Measurements from ENCODE around the gene OR52D1.

OR52D1 gene

GRCh38 chr11:5509803-5510202, 21.3 kb downstream of the OR52D1 start, which contains the start of gene UBQLN3:
UBQLN3 (minus strand) TSS chr11:5509957; CDS start chr11:5509558, 399 bp downstream.
- DNase-seq (ENCODE audit: low read depth in 3 of 3, low spot score in 1 of 3): no peak

DNA sequence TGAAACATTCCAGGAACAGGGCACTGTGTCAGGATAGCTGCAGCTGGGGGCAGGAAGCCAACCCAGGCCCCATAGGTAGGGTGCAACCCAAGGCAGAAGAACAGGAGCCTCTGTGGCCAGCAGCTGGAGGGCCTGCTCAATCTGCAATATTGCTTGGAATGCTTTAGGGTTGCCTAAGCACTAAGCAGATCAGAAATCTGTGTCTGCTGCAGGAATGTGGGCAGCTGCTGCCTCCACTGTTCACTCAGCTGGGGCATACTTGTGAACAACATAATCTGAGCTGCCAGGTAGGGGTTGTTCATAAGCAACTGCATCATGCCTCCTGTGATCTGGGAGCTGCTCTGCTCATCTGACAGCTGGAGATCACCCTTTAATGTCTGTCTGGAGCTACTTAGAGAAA, 26.4 kb downstream of the OR52D1 start:
- no peak for DNase-seq (ENCODE audit: low read depth in 3 of 3, low spot score in 1 of 3)

GRCh38 chr11:5516599-5516998, 28.1 kb downstream of the OR52D1 start, which contains the start of gene UBQLNL:
UBQLNL (minus strand) TSS chr11:5516699; CDS start chr11:5516441, 258 bp downstream.
- DNase-seq (ENCODE audit: low read depth in 3 of 3, low spot score in 1 of 3): no peak

DNA sequence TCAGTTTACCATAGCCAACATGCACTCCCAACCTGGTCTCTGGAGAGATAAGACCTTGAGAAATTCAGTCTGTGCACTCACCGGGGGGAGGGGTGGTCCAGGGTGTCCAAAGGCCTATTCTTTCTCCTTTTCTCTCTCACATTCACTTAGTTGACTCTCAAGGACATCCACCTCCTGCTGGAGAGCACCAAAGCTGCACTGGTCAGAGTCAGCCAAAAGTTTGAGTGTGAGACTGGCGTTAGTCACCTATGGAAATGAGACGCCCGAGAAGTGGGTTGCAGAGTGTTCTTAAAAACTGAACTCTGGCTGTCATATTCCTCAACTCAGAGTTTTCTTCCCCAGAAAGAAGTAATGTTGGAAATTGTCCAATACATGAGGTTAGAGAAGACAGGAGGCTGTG, 33.1 kb downstream of the OR52D1 start:
- no peak for DNase-seq (ENCODE audit: low read depth in 3 of 3, low spot score in 1 of 3)

DNA sequence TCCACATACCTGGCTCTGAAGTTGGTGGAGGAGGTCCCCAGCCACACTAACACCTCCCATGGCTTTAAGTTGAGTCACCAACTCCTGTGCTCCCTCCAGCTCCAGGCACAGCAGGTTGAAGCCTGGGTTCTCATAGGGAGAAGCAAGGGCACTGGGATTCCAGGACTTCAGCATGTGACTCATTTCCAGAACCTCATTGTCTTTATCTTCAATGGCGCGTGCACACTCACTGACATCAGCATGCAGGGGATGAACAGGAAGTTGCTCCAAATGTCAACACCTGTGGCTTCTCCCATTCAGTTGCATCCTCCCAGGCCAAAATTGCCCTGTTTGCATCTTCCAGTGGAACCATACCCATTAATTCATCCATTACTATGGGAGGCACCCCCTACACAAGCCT, 33.8 kb downstream of the OR52D1 start:
- no peak for DNase-seq (ENCODE audit: low read depth in 3 of 3, low spot score in 1 of 3)

- no peak for DNase-seq (ENCODE audit: low read depth in 3 of 3, low spot score in 1 of 3)
Observed at GRCh38 chr11:5524756-5525155, 36.3 kb downstream of the OR52D1 start.

GRCh38 chr11:5527716-5528115, 39.2 kb downstream of the OR52D1 start:
- no peak for DNase-seq (ENCODE audit: low read depth in 3 of 3, low spot score in 1 of 3)

DNA sequence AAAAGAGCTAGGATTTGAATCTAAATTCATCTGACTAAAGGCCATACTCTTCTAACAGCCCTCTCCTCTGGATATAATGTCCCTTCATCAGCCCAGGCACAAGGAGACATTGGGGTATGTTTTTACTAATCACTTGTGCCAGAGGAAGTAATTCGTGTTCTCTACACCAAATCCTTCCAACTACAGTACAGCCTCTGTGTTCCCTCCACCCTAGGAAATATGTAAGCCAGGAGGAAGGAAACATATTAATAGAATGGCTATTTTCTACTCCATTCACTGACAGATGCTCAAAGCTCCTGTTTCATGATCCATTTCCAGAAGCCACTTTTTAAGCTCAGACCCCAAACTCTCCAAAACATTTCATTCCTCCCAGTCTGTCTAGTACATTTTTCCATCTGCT, 40.0 kb downstream of the OR52D1 start:
- DNase-seq (ENCODE audit: low read depth in 3 of 3, low spot score in 1 of 3): no peak

DNA sequence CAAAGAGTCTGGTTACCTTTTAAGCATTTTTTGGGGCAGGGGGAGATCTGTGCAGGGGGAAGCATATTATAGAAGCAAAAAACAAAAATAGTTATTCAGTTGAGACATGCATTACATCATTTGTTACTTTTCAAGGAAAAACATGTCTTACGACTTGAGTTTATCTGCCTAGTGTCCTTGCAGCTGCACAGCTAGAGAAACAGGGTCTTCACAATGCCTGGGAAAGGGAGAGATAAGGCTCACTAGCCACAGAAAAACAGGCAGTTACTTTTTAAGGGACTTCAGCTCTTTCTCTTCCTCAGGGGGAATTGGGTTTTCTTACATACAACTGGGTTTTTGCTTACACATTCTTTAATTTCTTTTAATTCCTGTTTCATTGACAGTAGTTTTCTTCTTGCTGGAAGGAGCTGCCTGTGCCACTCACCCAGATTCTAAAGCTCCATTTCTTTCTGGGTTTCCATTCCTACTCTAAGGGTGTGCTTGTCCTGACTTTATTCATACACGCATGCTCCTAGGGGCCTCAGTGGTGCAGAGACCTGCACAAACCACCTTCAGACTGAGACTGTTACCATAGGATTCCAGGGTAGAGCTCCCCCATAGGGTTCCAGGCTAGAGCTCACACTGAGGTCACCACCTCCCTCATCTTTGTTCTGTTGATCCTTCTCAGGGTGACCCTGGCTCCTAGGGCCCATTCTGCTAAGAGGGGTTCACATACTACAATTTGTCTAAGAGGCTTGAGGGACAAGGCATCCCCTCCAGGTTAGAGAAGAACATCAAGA, 42.8 kb downstream of the OR52D1 start:
- DNase-seq (ENCODE audit: low read depth in 3 of 3, low spot score in 1 of 3): no peak

DNA sequence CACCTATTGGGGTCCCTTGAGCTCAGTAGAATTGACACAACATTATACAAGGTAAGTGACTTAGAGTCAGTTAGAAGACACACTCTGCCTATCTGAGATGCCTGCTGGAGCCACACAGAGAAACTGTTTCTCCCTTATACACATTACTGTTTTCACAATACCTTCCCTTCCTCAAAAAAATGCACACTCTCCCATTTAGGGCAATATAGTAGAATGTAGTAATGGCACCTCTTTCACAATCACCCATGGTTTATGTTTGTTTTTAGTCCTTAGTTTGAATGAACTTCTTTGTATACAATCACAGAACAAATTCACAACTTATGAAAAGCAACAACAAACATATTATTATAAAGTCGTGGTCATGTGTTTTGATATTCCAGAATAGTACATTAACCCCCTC, 45.6 kb downstream of the OR52D1 start:
- no peak for DNase-seq (ENCODE audit: low read depth in 3 of 3, low spot score in 1 of 3)

DNA sequence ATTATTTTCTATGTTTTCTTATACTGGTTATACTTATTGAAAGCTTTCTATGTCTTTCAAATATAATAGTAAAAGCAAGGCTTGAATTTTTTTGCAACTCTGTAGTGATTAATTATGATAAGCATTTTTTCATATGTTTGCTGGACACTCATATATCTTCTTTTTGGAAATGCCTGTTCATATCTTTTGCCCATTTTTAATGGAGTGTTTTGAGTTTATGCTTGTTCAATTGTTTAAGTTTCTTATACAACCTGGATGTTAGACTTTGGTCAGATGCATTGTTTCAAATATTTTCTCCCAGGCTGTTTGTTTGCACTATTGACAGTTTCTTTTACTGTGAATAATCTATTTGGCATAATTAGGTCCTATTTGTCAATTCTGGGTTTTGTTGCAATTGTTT, 48.0 kb downstream of the OR52D1 start:
- DNase-seq (ENCODE audit: low read depth in 3 of 3, low spot score in 1 of 3): no peak

Data from stimulated activated CD4-positive, alpha-beta T cell treated with anti-CD3 and anti-CD28 coated beads, TNF-alpha, amount 100 ng/mL, for 1 hour (primary cell).